COLO668 (cell line): ENCODE measurements around the gene CFAP300.

Experiments
- DNase-seq: peaks from one replicate; lab custom pipeline; 2025; ENCODE audit not compliant: unreplicated experiment; lab: John Stamatoyannopoulos, UW

Gene CFAP300

DNA sequence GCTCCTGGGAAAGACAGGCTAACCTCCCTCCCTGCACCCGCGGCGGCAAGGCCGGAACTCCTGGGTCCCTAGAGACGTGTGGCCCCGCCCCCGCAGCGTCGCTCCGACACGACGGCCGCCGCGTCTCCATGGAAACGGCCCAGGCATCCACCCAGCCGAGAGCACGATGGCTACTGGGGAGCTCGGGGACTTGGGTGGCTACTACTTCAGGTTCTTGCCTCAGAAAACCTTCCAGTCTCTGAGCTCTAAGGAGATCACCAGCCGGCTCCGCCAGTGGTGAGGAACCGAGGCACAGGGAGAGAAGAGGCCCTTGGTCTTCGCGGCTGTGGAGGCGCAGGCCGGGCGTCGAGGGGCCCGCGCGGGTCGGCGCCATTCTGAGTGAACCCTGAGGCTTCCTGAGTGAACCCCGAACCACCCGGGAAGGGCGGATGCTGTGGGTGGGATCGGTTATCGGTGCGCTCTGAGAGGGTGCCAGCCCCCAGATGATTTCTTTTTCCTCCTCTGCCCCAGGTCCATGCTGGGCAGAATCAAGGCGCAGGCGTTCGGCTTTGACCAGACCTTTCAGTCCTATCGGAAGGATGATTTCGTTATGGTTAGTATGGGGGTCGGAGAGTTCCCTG, at the start of gene CFAP300:
Gene CFAP300, plus strand, starts transcription at position 133 of the 620 bp plus-strand sequence. Its CDS starts 34 bp downstream, at position 167.
- DNase-seq = peak; percentile 54

DNA sequence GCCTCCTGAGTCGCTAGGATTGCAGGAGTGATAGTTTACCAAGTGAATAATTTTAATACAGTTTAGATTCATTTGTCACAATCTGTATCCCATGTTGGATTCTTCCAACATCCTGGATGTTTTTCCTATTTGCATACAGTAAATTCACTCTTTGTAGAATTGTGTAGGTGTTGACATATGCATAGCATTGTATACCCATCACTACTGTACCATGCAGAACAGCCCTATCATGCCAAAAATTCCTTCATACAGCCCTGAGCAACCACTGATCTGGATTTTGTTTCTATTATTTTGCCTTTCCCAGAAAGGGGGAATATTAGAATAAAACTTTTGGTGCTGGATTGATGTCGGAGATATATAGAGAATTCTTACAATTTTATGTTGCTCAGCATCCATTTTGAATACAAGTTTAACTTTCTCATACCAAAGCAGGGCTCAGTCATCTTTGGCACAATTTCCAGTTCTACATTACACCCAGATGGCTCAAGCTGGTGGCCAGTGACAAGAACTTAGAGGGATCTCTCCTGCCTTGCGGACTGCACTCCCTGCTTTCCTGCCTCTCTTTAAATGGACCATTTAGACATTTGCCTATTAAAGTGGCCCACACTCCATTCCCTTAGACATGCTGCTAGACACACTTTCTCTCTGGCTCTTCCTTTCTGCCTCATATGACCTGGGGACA, 45.4 kb upstream of the CFAP300 start:
- no peak for DNase-seq

DNA sequence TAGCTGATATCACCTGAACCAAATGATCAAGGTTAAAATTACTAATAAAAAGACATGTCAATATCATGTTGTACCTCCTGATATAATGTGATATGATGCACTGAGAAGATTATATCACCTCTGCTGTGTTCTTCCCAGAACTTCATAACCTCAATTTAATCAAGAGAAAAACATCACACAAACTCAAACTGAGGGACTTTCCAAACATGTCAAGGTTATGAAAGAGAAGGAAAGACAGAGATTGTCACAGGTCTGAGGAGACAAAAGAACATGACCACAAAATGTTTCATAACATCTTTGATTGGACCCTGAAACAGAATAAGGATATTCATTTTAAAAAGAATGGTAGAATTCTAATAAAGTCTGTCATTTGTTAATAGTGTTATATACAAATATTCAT, 43.0 kb upstream of the CFAP300 start:
- no peak for DNase-seq

DNA sequence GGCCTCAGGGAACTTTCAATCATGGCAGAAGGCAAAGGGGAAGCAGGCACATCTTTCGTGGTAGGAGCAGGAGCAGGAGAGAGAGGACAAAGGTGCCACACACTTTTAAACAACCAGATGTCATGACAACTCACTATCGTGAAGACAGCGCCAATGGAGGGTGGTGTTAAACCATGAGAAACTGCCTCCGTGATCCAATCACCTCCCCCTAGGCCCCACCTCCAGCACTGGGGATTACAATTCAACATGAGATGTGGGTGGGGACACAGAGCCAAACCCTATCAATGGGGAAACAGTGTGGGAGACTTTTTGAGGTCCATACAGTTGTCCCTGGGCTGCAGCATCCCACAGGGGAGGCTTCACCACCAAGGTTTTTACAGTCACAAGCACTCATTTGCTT, 41.9 kb upstream of the CFAP300 start:
- no peak for DNase-seq

DNA sequence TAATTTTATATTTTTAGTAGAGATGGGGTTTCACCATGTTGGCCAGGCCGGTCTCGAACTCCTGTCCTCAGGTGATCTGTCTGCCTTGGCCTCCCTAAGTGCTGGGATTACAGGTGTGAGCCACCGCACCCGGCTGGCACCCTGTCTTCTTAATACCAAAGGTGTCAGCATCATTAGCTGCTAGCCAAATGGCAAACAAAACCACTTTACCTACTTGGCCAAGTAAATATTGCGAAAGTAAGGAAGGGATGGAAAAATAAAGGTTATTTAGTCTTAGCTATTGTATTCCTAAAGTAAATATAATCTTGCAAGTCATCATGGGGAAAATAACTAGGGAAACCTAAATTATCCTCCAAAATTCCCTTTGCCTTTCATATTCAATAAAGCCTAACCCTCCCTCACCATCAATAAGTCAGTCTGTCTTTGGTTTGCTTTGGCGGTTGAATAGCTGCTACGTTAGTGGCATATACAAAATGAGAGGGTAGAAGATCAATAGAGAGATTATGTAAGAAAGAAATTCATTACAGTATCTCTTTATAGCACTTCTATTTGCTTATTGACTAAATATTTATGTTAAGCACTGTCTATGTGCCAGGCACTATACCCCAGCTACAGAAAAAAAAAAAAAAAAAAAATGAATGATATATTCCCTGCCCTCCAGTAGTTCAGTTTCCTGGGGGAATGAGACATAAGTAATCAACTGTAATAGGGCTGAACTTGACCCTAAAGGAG, 40.2 kb upstream of the CFAP300 start:
- DNase-seq = no peak

DNA sequence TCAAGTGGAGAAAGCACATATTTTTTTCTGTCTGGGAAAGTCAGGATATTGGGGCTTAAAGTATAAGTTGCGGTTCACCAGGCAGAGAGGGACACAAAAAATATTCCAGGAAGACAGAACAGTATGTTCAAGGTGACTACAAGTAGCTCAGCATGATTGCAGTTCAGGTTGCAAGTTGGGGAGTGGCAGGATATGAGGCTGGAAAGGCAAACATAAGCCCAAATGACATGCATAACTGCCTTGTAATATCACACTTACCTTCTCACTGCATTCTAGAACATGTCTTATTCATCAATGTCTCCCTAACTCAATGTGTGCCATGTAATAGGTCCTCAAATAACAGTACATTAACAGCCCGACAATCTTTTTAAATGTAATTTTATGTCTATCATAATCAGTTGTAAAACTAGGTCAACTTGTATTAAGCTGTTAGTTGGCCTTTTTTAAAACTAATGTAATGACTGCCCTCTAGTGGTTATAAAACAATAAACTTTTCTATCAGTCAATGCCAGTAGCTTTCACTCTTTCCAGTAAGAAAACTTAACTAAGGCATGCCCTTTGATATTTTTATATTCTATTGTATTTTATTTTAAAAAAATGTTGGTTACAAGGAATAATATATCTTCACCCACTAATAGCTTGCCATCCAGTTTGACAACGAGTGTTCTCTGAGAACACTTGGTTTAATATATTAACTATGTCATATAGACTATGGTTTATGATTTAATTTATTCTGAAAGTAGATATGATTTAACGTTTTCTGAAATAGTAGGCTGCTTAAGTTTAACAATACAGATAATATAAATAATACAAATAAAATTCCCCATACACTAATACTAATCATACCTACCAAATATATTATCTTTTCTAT, 39.4 kb upstream of the CFAP300 start:
- DNase-seq = peak; percentile 10

DNA sequence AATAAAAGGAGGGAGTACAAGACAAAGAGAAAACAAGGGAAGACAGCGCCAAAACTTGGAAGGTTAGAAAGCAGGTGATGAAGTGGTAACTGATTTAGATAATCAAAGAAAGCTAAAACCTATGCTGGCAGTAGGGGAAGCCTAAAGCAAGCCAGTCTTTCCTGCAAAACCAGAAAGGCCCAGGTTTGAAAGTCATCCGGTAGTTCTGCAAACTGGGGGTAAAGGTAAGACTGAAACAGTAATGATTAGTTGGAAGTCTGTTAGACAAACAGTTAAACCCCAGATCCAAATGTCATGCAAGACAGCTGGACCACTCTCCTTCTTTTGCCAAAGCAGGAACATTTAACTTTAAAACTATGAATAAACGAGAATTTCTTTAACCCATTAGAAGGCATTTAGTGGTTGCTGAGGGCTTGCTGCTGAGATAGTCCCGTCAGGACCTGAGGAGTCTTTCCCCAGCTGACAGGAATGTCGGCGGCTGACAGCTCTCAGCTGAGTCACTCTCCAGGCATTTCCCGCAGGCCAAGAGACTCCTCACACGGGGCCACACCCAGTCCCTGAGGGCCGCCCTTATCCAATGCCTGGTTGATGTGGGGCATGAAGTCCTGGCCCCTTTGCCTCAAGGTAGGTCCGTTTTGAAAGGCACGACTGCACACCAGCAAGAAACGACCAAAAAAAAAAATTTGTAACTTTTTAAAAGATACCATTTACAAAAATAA, 36.3 kb upstream of the CFAP300 start:
- peak; percentile 5 for DNase-seq

DNA sequence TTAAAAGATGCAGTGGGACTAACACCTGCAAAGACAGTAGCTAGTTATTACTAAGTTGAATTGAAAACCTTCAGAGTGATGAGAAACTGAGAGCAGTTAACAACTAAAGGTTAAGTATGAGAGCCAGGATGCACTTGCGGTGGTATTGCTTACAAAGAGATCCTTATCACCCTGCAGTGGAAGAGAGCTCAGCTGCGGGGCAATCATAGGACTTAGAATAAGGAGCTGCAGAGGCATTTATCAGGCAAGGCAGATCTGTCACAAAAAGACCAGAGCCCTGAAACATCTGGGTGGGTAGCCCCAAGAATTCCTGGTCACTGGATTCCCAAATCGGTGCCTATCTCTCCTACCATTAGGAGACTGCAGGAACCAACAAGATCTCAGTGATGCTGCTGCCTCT, 34.3 kb upstream of the CFAP300 start:
- DNase-seq = no peak

DNA sequence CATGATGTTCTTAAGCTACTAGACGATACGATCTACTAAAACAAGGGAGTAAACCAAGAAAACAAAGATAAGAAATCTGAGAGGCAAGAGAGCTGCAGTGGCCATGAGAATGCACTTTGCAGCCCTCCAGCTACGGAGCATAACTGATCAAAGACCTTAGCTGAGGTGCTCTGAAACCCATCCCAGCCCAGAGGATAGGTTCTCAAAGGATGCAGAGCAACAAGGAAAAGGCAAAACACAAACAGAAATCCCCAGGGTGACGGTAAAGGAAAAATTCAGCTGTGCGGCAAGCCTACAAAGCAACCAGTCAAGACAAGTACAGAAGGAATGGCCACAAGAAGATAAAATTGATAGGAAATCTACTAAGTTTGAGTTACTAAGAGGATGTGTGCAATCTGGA, 32.5 kb upstream of the CFAP300 start:
- DNase-seq = no peak

DNA sequence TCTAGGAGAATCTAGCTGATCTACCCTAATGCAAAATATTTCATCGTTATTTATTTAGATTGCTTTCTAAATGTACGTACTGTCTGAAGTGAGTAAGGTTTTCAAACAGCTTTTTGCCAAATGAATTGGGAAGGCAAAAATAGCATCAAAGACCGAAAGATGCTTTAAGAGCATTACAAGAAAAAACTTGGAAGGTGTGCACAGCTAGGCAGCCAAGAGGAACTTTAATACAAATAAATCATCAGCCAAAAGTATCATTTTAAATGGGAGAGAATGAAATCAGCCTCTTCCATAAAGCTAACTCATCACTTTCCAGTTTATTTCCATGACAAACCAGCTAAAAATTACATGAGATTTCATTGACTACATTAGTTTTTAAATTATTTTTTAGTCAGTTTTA, 30.2 kb upstream of the CFAP300 start:
- DNase-seq = no peak

DNA sequence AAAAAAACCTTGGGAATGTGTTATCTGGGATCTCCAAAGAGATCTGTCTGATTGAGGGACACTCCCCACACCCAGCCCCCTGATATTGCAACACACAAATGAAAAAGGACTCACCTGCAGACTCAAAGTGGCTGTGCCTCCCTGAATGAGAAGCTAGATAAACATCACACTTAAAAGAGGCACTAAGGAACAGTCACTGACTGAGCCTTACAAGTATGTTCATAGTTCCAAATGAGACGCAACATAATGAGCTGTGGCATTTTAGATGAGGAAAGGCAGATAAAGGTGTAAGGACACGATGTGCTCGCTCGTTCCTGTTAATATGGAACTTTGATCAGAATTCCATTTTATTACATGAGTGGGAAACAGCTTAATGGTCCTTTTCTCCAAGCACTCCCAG, 21.0 kb upstream of the CFAP300 start:
- no peak for DNase-seq

DNA sequence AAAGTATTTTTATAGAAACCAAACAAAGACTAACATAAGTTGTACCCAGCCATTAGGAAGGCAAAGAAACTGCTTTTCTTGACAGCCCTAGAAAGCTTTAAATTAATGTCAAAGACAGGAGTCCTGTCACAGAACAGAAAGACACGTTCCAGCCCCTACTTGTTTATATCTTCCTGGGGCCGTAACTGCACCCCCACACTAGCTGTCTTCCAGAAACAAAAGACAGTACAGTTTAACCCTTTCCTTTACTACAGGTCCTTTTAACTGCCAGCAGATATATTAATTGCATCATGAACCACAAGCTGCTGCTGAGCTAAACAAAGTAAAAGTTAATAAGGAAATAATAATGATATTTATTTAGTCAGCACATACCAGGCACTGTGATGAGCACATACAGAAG, 20.3 kb upstream of the CFAP300 start:
- no peak for DNase-seq

DNA sequence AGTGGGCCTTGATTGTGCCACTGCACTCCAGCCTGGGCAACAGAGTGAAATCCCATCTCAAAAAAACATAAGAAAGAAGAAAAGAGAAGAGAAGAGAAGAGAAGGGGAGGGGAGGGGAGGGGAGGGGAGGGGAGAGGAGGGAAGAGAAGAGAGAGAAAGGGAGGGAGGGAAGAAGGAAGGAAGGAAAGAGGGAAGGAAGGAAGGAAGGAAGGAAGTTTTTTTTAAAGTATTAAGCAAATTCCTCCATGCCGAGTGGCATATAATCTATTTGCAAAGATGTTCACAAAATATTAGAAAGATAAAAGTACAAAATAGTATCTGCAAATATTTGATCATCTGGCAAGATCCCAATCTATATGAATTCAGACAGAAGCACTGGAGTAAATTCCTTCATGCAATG, 10.5 kb upstream of the CFAP300 start:
- DNase-seq = no peak

DNA sequence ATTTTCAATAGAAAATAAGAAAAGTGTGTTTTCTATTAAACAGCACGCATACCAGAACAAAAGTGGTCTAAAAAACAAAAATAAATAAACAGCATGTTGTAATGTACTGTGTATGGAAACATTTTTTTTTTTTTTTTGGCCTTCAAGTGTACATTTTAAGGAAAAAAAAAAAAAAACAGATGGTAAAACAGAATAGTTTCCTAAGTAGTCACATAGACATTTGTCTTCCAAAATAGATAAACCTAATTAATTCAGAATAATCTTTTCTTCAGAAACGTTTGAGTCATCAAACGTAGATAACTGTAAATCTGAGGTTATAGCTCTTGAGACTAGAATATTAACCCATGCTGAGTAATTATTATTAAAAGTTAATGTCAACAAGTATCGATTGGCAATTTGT, 396 bp upstream of the CFAP300 start:
- no peak for DNase-seq

DNA sequence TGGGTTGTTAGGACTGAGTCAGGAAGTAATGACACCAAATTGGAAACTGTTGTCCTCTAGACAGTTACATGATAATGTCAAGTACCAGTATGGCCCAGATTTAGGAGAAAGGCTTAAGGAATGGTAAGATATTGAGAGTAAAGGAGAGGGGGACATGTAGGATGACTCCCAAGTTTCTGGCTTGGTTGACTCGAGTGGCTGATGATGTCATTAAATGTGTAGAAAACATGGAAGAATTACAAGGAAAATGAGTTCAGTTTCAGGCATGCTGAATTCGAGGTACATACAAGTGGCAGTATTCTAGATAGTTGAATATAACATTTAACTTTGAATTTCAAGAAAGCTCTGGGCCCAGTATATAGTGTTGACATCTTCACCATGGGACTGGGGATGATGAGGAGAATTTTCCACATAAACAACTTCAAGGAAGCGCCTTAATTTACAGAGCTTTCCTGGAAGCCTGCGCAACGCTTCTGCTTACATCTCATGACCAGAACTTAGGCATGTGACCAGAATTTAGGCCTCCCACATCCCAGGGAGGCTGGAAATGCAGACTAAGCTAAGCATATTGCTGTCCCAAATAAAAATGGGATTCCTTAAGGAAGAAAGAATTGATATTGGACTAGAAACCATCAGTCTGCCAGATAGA, 3.8 kb downstream of the CFAP300 start:
- no peak for DNase-seq

DNA sequence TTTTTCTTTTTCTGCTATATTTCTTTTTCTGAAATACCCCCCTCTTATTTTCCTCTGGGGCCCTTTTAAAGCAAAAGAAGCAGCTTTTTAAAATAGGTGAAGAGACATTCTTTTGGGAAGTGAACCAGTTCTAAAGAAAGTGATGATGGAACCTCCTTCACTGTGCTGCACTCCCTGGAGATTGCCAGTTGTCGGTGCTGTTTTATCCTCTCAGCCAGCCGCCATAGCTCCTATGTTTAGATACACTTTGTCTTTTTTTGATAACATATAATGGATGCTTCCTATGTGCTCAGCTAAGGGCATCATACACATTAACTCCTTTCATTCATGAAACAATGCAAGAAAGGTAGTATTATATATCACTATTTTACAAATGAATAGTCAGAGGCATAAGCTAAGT, 14.0 kb downstream of the CFAP300 start:
- no peak for DNase-seq

DNA sequence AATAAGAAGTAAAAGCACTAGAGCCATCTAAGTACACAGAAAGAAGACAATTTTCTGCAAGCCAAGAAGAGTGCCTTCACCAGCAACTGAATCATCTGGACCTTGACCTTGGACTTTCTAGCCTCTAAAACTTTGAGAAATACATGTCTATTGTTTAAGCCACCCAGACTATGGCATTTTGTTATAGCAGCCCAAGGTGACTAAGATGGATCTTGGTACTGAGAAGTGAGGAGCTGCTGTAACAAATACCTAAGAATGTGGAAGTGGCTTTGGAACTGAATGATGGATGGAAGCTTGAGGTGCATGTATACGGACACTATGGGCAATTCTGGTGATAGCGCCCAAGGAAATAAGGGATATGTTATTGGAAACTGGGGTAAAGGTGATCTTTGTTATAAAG, 14.9 kb downstream of the CFAP300 start:
- DNase-seq = no peak

DNA sequence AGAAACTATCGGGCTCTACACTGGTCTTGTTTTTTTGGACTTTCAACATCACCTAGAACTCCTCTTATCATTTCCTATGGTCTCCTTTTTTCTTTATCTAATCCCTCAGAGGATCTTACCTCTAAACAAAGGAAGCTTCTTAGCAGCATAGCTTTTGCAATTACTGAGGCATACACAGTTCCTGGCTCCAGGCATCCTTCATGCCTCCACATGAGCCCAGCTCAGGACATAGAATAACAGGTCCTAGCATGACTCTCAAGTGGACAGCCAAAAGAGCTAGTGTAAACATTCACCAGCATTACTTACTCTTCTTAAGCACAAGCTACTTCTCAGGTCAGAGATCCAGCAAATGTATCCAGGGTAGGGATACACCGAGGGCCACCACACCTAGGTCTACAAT, 17.1 kb downstream of the CFAP300 start:
- DNase-seq = no peak

DNA sequence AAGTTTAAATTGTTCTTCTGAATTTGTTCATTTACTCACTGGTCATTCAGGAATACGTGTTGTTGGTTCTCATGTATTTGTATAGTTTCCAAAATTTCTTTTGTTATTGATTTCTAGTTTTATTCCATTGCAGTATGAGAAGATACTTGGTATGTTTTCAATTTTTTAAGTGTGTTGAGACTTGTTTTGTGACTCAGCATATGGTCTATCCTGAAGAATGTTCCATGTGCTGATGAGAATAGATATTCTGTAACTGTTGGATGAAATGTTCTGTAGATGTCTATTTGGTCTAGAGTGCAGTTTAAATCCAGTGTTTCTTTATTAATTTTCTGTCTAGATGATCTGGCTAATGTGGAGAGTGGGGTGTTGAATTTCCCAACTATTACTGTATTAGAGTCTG, 23.5 kb downstream of the CFAP300 start:
- no peak for DNase-seq
